Measurements from ENCODE around the gene PCDHA3. TPM values are rescaled to one million over a fixed set of nuclear protein-coding genes. Genes with fewer than 3 reads are reported as not detected.
A peak's percentile ranks its signal among the peaks of the same experiment; 100 is the strongest.

The PCDHA3 gene
- polyA plus RNA-seq, 3 donors, result not detected

- no peaks in the 10 kb centered on the region for H4K20me1 ChIP-seq (ENCODE audit: insufficient read depth, low read length)
- H3K79me2 ChIP-seq (ENCODE audit: insufficient read depth, low read length), result no peaks in the 10 kb centered on the region
- H3K9me3 ChIP-seq (replicated peaks in 1 of 2; ENCODE audit: control insufficient read depth in 1 of 2, insufficient read depth in 1 of 2, low read length in 2 of 2), result peaks cover 36 to 51% of the 10 kb centered on the region in 2 donors
- TF ChIP-seq, protein P1, sequence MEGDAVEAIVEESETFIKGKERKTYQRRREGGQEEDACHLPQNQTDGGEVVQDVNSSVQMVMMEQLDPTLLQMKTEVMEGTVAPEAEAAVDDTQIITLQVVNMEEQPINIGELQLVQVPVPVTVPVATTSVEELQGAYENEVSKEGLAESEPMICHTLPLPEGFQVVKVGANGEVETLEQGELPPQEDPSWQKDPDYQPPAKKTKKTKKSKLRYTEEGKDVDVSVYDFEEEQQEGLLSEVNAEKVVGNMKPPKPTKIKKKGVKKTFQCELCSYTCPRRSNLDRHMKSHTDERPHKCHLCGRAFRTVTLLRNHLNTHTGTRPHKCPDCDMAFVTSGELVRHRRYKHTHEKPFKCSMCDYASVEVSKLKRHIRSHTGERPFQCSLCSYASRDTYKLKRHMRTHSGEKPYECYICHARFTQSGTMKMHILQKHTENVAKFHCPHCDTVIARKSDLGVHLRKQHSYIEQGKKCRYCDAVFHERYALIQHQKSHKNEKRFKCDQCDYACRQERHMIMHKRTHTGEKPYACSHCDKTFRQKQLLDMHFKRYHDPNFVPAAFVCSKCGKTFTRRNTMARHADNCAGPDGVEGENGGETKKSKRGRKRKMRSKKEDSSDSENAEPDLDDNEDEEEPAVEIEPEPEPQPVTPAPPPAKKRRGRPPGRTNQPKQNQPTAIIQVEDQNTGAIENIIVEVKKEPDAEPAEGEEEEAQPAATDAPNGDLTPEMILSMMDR (IDR thresholded peaks at IDR 0.05), result no peak
- H3K27me3 ChIP-seq (ENCODE audit: control insufficient read depth in 2 of 2, insufficient read depth in 2 of 2, low read length in 2 of 2), result peaks cover 0 to 17% of the 10 kb centered on the region in 2 donors
- no peak overlapping the region for H3K4me2 ChIP-seq (replicated peaks; ENCODE audit: extremely low read depth, low read length, poor library complexity, severe bottlenecking)
- no peak overlapping the region for H3K4me3 ChIP-seq (replicated peaks in 1 of 3; ENCODE audit: low read depth in 2 of 3, low read length in 3 of 3)
- 54% methylated on average over 38 of the region's 38 CpGs for WGBS (ENCODE audit: insufficient coverage)
- Mint-ChIP-seq H3K27me3 (ENCODE audit: low read depth in 3 of 3) (peaks cover 16 to 26% (median 20%) of the 10 kb centered on the region in 3 donors), H3K4me3 (no peak overlapping the region), H3K27ac (no peak overlapping the region), H3K36me3 (peaks cover 0 to 4% of the 10 kb centered on the region in 2 donors), H3K9me3 (peaks cover 30 to 52% (median 45%) of the 10 kb centered on the region in 7 donors), H3K4me1 (no peaks in the 10 kb centered on the region)
- no peak overlapping the region for H3K27ac ChIP-seq (ENCODE audit: low read depth in 1 of 2, low read length in 2 of 2)
- H2AFZ ChIP-seq (ENCODE audit: insufficient read depth, low read depth, low read length, poor library complexity, severe bottlenecking), result no peak overlapping the region
- no peak overlapping the region for H3K9ac ChIP-seq (ENCODE audit: insufficient read depth, low read length, poor library complexity, severe bottlenecking)
- H3K36me3 ChIP-seq (replicated peaks in 1 of 2; ENCODE audit: control insufficient read depth in 1 of 2, insufficient read depth in 2 of 2, low read length in 2 of 2), result no peaks in the 10 kb centered on the region
- no peaks in the 10 kb centered on the region for H3K4me1 ChIP-seq (ENCODE audit: control insufficient read depth in 1 of 2, insufficient read depth in 2 of 2, low read length in 2 of 2)
- intact Hi-C loops (cut with micrococcal nuclease), result loop anchor here in 1 of 2 donors (10.0 kb wide), 1 partner anchor 51 kb away; the partner anchor contains the start of gene PCDHA12
- no peak for DNase-seq
Measured at GRCh38 chr5:140823475-140823874, 22.6 kb downstream of the PCDHA3 start.

DNA sequence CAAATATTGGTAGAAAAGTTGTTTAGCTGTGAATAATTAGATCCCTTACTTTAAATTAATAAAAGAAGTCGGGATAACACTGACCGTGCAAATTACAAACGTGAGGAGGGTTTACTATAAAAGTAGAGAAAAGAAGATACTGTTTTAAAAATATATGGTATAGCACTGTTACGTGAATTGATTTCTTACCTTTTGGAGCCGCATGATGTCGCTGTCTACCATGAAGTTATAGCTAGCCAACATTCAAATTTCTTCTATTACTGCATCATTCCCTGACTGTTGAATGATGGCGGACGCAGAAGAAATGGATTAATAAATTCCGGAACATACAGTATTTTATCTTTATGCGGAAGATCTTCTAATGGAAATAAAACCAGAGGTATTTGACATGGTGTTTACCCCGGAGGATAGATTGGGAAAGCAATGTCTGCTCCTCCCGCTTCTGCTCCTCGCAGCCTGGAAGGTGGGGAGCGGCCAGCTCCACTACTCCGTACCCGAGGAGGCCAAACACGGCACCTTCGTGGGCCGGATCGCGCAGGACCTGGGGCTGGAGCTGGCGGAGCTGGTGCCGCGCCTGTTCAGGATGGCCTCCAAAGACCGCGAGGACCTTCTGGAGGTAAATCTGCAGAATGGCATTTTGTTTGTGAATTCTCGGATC is 27.0 kb downstream of the PCDHA3 start, which contains the start of gene PCDHA6:
Gene PCDHA6, plus strand, starts transcription at position 257 of the 658 bp plus-strand sequence. Its CDS starts 132 bp downstream, at position 389.
- TF ChIP-seq, protein P1 (IDR thresholded peaks at IDR 0.05), result no peak
- Mint-ChIP-seq H3K4me3 (peak within 1 kb of the TSS in 1 of 2 donors; percentile 66), H3K27me3 (ENCODE audit: low read depth in 3 of 3) (peaks cover 20 to 43% (median 21%) of the 10 kb centered on the region in 3 donors)

More for the DNA sequence above, 27.0 kb downstream of the PCDHA3 start, which contains the start of gene PCDHA6:
- peak within 1 kb of the TSS in 1 of 7 donors; percentile 3 for H3K27ac Mint-ChIP-seq
- H3K4me1 Mint-ChIP-seq, result no peaks in the 10 kb centered on the region
- no peak for DNase-seq
- Histone ChIP-seq H3K9ac (ENCODE audit: insufficient read depth, low read length, poor library complexity, severe bottlenecking) (no peak within 1 kb of the TSS), H4K20me1 (ENCODE audit: insufficient read depth, low read length) (no peaks in the 10 kb centered on the region), H3K4me1 (ENCODE audit: control insufficient read depth in 1 of 2, insufficient read depth in 2 of 2, low read length in 2 of 2) (no peaks in the 10 kb centered on the region), H3K4me3 (replicated peaks in 1 of 3; ENCODE audit: low read depth in 2 of 3, low read length in 3 of 3) (no peak within 1 kb of the TSS), H3K27ac (ENCODE audit: low read depth in 1 of 2, low read length in 2 of 2) (no peak within 1 kb of the TSS), H3K4me2 (replicated peaks; ENCODE audit: extremely low read depth, low read length, poor library complexity, severe bottlenecking) (no peak within 1 kb of the TSS), H3K27me3 (ENCODE audit: control insufficient read depth in 2 of 2, insufficient read depth in 2 of 2, low read length in 2 of 2) (peaks cover 0 to 21% of the 10 kb centered on the region in 2 donors), H2AFZ (ENCODE audit: insufficient read depth, low read depth, low read length, poor library complexity, severe bottlenecking) (no peak within 1 kb of the TSS), H3K79me2 (ENCODE audit: insufficient read depth, low read length) (no peaks in the 10 kb centered on the region), H3K9me3 (replicated peaks in 1 of 2; ENCODE audit: control insufficient read depth in 1 of 2, insufficient read depth in 1 of 2, low read length in 2 of 2) (peaks cover 40 to 68% of the 10 kb centered on the region in 2 donors), H3K36me3 (replicated peaks in 1 of 2; ENCODE audit: control insufficient read depth in 1 of 2, insufficient read depth in 2 of 2, low read length in 2 of 2) (no peaks in the 10 kb centered on the region)
- intact Hi-C loops (cut with micrococcal nuclease), result loop anchor here in 1 of 2 donors (10.0 kb wide), 1 partner anchor 47 kb away; the partner anchor contains the start of gene PCDHA12
- H3K9me3 Mint-ChIP-seq, result peaks cover 34 to 60% (median 53%) of the 10 kb centered on the region in 7 donors
- 28% methylated on average over 14 of the region's 27 CpGs for WGBS (ENCODE audit: insufficient coverage)
- H3K36me3 Mint-ChIP-seq, result peaks cover 0 to 2% of the 10 kb centered on the region in 2 donors
